SK-N-SH (cell line): ENCODE results near the gene KCTD19. TPM values are rescaled to one million over a fixed set of nuclear protein-coding genes. Genes with fewer than 3 reads are reported as not detected.

ENCODE experiments used
- CTCF ChIA-PET: fragments of 300-600, 350-600 bp; formaldehyde crosslinking; extraction: SDS; loops from one replicate; lab custom pipeline; 2021; lab: Yijun Ruan, JAX
- POLR2A ChIA-PET: fragments of 350-600 bp; sonication (Branson Sonifier 250); formaldehyde crosslinking; extraction: SDS; loops from one replicate; lab custom pipeline; 2020; ENCODE audit warnings: antibody characterized with exemption, inconsistent platforms; lab: Yijun Ruan, JAX
- DNase-seq: peaks from one replicate; pipeline ENCODE4 v3.0.0; 2012
- H2AFZ ChIP-seq: fragments of 200-600 bp; sonication (generic); 2 replicates; pipeline ENCODE4 v1.8.1; 2016; ENCODE audit warnings: antibody characterized with exemption, mild to moderate bottlenecking, low read depth
- H3F3A ChIP-seq: fragments of 200-600 bp; sonication (generic); replicated peaks from 2 replicates; pipeline ENCODE3; 2016; ENCODE audit warnings: antibody characterized with exemption, mild to moderate bottlenecking; ENCODE audit not compliant: insufficient read depth
- H3K27ac ChIP-seq, 2 experiments: fragments of 200-500 bp in 1 of 2; fragments of 200-600 bp in 1 of 2; sonication (Bioruptor generic) in 1 of 2; sonication (generic), shearing (Covaris generic) in 1 of 2; 2 replicates each; pipeline versions ENCODE4 v1.5.1 to v1.6.1; 2014 to 2016; ENCODE audit warnings: low read depth in 2 of 2, inconsistent platforms in 1 of 2, low read length in 1 of 2, mild to moderate bottlenecking in 1 of 2, mixed read lengths in 1 of 2
- H3K27me3 ChIP-seq: fragments of 200-600 bp; sonication (generic), shearing (Covaris generic); 2 replicates; pipeline ENCODE4 v1.6.1; 2016; ENCODE audit warnings: mixed run types; ENCODE audit not compliant: insufficient read depth
- H3K36me3 ChIP-seq, 2 experiments: fragments of 200-500 bp in 1 of 2; fragments of 200-600 bp in 1 of 2; sonication (Bioruptor generic) in 1 of 2; sonication (generic) in 1 of 2; replicated peaks in 1 of 2; 2 replicates each; pipeline versions ENCODE3 to v1.5.1; 2014 to 2016; ENCODE audit warnings: low read length in 1 of 2, mild to moderate bottlenecking in 1 of 2; ENCODE audit not compliant: insufficient read depth in 2 of 2, control insufficient read depth in 1 of 2
- H3K4me1 ChIP-seq, 2 experiments: fragments of 200-500 bp in 1 of 2; fragments of 200-600 bp in 1 of 2; sonication (Bioruptor generic) in 1 of 2; sonication (generic), shearing (Covaris generic) in 1 of 2; 2 replicates each; pipeline versions ENCODE4 v1.5.1 to v1.6.1; 2014 to 2016; ENCODE audit warnings: low read depth in 1 of 2, low read length in 1 of 2, mixed run types in 1 of 2; ENCODE audit not compliant: insufficient read depth in 2 of 2, control insufficient read depth in 1 of 2
- H3K4me2 ChIP-seq: fragments of 200-600 bp; sonication (generic), shearing (Covaris generic); 2 replicates; pipeline ENCODE4 v1.6.1; 2017; ENCODE audit warnings: mixed run types
- H3K4me3 ChIP-seq, 2 experiments: fragments of 200-500 bp in 1 of 2; fragments of 200-600 bp in 1 of 2; sonication (Bioruptor generic) in 1 of 2; sonication (generic), shearing (Covaris generic) in 1 of 2; 2 replicates each; pipeline versions ENCODE4 v1.5.1 to v1.8.1; 2014 to 2016; ENCODE audit warnings: low read depth in 2 of 2, inconsistent platforms in 1 of 2, low read length in 1 of 2, mild to moderate bottlenecking in 1 of 2, mixed read lengths in 1 of 2, moderate library complexity in 1 of 2
- H3K79me2 ChIP-seq: fragments of 200-600 bp; sonication (generic); 2 replicates; pipeline ENCODE4 v1.8.1; 2017; ENCODE audit warnings: mild to moderate bottlenecking; ENCODE audit not compliant: insufficient read depth
- H3K9ac ChIP-seq: fragments of 200-600 bp; sonication (generic); 2 replicates; pipeline ENCODE4 v1.6.1; 2017; ENCODE audit warnings: mixed run types
- H3K9me2 ChIP-seq: fragments of 200-600 bp; sonication (generic); 2 replicates; pipeline ENCODE4 v1.6.1; 2017; ENCODE audit warnings: mixed run types
- H3K9me3 ChIP-seq: fragments of 200-600 bp; sonication (generic); 2 replicates; pipeline ENCODE4 v1.6.1; 2017; ENCODE audit warnings: mixed run types, mild to moderate bottlenecking, moderate library complexity
- H4K20me1 ChIP-seq: fragments of 200-600 bp; sonication (generic); 2 replicates; pipeline ENCODE4 v1.6.1; 2017; ENCODE audit warnings: mild to moderate bottlenecking, mixed run types; ENCODE audit not compliant: insufficient read depth
- CHD2 ChIP-seq: fragments of 150-350 bp; IDR thresholded peaks from 2 replicates; pipeline ENCODE4 v1.6.1; 2018; ENCODE audit warnings: low read length; ENCODE audit not compliant: partially characterized antibody
- EZH2phosphoT487 ChIP-seq: fragments of 200-600 bp; sonication (generic); IDR thresholded peaks from 2 replicates; pipeline ENCODE4 v1.6.1; 2017; ENCODE audit warnings: low read depth, mixed run types, mild to moderate bottlenecking, antibody characterized with exemption, moderate library complexity, borderline replicate concordance
- FOSL2 ChIP-seq: IDR thresholded peaks from 2 replicates; pipeline ENCODE4 v1.4.0; 2012; ENCODE audit warnings: low read depth, mild to moderate bottlenecking, moderate library complexity, borderline replicate concordance
- FOXJ3 ChIP-seq: sonication (generic); formaldehyde crosslinking; IDR thresholded peaks from 2 replicates; pipeline ENCODE4 v1.5.1; 2020; ENCODE audit warnings: mild to moderate bottlenecking, missing genetic modification reagents
- FOXM1 ChIP-seq: IDR thresholded peaks from 2 replicates; pipeline ENCODE4 v1.4.0; 2012; ENCODE audit warnings: low read depth, mild to moderate bottlenecking
- GABPA ChIP-seq: IDR thresholded peaks from 2 replicates; pipeline ENCODE4 v1.4.0; 2012; ENCODE audit warnings: low read depth, mild to moderate bottlenecking
- MEF2A ChIP-seq: IDR thresholded peaks from 2 replicates; pipeline ENCODE4 v1.4.0; 2012; ENCODE audit warnings: low read depth, borderline replicate concordance
- NRF1 ChIP-seq: IDR thresholded peaks from 2 replicates; pipeline ENCODE4 v1.6.1; 2012; ENCODE audit warnings: low read depth, mild to moderate bottlenecking, low read length
- POLR2AphosphoS5 ChIP-seq: IDR thresholded peaks from 2 replicates; pipeline ENCODE4 v1.6.1; 2012; ENCODE audit warnings: low read depth, low read length
- RAD21 ChIP-seq: IDR thresholded peaks from 2 replicates; pipeline ENCODE4 v1.6.1; 2012; ENCODE audit warnings: mild to moderate bottlenecking, low read length
- RCOR1 ChIP-seq: fragments of 150-350 bp; IDR thresholded peaks from 2 replicates; pipeline ENCODE4 v1.6.1; 2017; ENCODE audit warnings: antibody characterized with exemption, low read length
- RXRA ChIP-seq: IDR thresholded peaks from 2 replicates; pipeline ENCODE4 v1.4.0; 2012; ENCODE audit warnings: low read depth, mild to moderate bottlenecking, borderline replicate concordance
- TCF12 ChIP-seq: IDR thresholded peaks from 2 replicates; pipeline ENCODE4 v1.4.0; 2012
- TEAD4 ChIP-seq: IDR thresholded peaks from 2 replicates; pipeline ENCODE4 v1.4.0; 2012; ENCODE audit warnings: mild to moderate bottlenecking, borderline replicate concordance; ENCODE audit not compliant: insufficient read depth
- USF1 ChIP-seq: IDR thresholded peaks from 2 replicates; pipeline ENCODE4 v1.4.0; 2012; ENCODE audit warnings: low read depth, borderline replicate concordance
- YY1 ChIP-seq: IDR thresholded peaks from 2 replicates; pipeline ENCODE4 v1.4.0; 2012; ENCODE audit warnings: low read depth, mild to moderate bottlenecking
- ZBTB33 ChIP-seq: IDR thresholded peaks from 2 replicates; pipeline ENCODE4 v1.4.0; 2012; ENCODE audit warnings: low read depth, borderline replicate concordance
- WGBS: methylation state at CpG from one replicate; pipeline ENCODE4 v1.1.6; 2017; ENCODE audit warnings: low lambda C conversion rate; 5-methylcytosine and 5-hydroxymethylcytosine counted together
- polyA plus RNA-seq, 3 experiments: library from polyadenylated mRNA; depleted of rRNA; stranded (reverse); fragments of >200 nt; gene quantifications; 2 replicates each; pipeline ENCODE4 v1.2.3, GENCODE V29; 2012
- TF ChIP-seq, protein P1 (sequence below): IDR thresholded peaks from 2 replicates; pipeline ENCODE4; 2012
- TF ChIP-seq, protein P2 (sequence below): fragments of 200-600 bp; sonication (generic); IDR thresholded peaks from 2 replicates; pipeline ENCODE4 v1.6.1; 2017; ENCODE audit warnings: antibody characterized with exemption, mild to moderate bottlenecking, moderate library complexity
- TF ChIP-seq, protein P3 (sequence below): fragments of 150-350 bp; IDR thresholded peaks from 2 replicates; pipeline ENCODE4 v1.6.1; 2016; ENCODE audit warnings: mild to moderate bottlenecking, low read depth, low read length

KCTD19 gene
- polyA plus RNA-seq, 1 of the 3 experiments (the other 2 are of a cell fraction), result 1.8 TPM

DNA sequence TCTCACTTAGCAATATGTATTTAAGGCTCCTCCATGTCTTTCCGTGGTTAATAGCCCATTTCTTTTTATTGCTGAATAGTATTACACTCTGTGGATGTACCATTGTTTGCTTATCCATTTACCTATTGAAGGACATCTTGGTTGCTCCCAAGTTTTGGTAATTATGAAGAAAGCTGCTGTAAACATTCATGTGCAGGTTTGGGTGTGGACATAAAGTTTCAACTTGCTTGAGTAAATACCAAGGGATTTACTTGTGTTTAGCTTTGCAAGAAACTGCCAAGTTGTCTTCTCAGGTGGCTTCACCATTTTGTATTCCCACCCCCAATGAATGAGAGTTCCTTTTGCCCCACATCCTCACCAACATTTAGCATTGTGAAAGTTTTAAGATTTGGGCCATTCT is 9.6 kb upstream of the KCTD19 start:
- H3K27ac ChIP-seq, result no peak overlapping the region
- H4K20me1 ChIP-seq, result no peaks in the 10 kb centered on the region
- H3K9ac ChIP-seq, result no peak overlapping the region
- ChIA-PET POLR2A (no interaction called here), CTCF (no interaction called here)
- H3F3A ChIP-seq, result peaks cover 7% of the 10 kb centered on the region
- no peak overlapping the region for H3K4me3 ChIP-seq
- no peak for TF ChIP-seq ZBTB33
- H3K9me2 ChIP-seq, result no peaks in the 10 kb centered on the region
- H3K4me2 ChIP-seq, result no peak overlapping the region
- no peaks in the 10 kb centered on the region for H3K9me3 ChIP-seq
- no peak overlapping the region for H2AFZ ChIP-seq
- no peaks in the 10 kb centered on the region for H3K79me2 ChIP-seq
- no peaks in the 10 kb centered on the region for H3K4me1 ChIP-seq
- DNase-seq, result no peak
- no peaks in the 10 kb centered on the region for H3K27me3 ChIP-seq
- no peaks in the 10 kb centered on the region for H3K36me3 ChIP-seq
- 30% methylated on average over 1 of the region's 1 CpG for WGBS

DNA sequence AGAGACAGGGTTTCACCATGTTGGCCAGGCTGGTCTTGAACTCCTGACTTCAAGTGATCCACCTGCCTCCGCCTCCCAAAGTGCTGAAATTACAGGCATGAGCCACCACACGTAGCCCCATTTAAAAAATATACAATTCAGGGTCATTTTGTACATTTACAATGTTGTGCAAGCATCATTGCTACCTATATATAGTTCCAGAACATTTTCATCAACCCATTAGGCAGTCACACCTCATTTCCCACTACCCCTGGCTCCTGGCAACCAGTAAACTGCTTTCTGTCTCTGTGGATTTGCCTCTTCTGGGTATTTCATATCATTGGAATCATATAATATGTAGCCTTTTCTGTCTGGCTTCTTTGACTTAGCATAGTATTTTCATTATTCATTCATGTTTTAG is 6.8 kb upstream of the KCTD19 start:
- Histone ChIP-seq H3K79me2 (no peaks in the 10 kb centered on the region), H3K27ac (no peak overlapping the region), H3K36me3 (no peaks in the 10 kb centered on the region), H3K4me3 (no peak overlapping the region), H3K4me2 (no peak overlapping the region), H3F3A (peaks cover 13% of the 10 kb centered on the region), H3K4me1 (no peaks in the 10 kb centered on the region), H3K9ac (no peak overlapping the region), H3K27me3 (no peaks in the 10 kb centered on the region), H4K20me1 (no peaks in the 10 kb centered on the region), H2AFZ (no peak overlapping the region), H3K9me3 (no peaks in the 10 kb centered on the region), H3K9me2 (no peaks in the 10 kb centered on the region)
- 71% methylated on average over 2 of the region's 2 CpGs for WGBS
- CTCF ChIA-PET, result no interaction called here
- DNase-seq, result no peak
- TF ChIP-seq MEF2A, result no peak
- TF ChIP-seq USF1, result no peak
- TF ChIP-seq RXRA, result no peak
- no peak for TF ChIP-seq ZBTB33
- TF ChIP-seq RAD21, result no peak
- TF ChIP-seq EZH2phosphoT487, result no peak
- no peak for TF ChIP-seq POLR2AphosphoS5
- TF ChIP-seq TCF12, result no peak
- no peak for TF ChIP-seq GABPA
- TF ChIP-seq, protein P1, sequence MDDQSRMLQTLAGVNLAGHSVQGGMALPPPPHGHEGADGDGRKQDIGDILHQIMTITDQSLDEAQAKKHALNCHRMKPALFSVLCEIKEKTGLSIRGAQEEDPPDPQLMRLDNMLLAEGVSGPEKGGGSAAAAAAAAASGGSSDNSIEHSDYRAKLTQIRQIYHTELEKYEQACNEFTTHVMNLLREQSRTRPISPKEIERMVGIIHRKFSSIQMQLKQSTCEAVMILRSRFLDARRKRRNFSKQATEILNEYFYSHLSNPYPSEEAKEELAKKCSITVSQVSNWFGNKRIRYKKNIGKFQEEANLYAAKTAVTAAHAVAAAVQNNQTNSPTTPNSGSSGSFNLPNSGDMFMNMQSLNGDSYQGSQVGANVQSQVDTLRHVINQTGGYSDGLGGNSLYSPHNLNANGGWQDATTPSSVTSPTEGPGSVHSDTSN, result no peak
- TF ChIP-seq NRF1, result no peak
- TF ChIP-seq, protein P2, sequence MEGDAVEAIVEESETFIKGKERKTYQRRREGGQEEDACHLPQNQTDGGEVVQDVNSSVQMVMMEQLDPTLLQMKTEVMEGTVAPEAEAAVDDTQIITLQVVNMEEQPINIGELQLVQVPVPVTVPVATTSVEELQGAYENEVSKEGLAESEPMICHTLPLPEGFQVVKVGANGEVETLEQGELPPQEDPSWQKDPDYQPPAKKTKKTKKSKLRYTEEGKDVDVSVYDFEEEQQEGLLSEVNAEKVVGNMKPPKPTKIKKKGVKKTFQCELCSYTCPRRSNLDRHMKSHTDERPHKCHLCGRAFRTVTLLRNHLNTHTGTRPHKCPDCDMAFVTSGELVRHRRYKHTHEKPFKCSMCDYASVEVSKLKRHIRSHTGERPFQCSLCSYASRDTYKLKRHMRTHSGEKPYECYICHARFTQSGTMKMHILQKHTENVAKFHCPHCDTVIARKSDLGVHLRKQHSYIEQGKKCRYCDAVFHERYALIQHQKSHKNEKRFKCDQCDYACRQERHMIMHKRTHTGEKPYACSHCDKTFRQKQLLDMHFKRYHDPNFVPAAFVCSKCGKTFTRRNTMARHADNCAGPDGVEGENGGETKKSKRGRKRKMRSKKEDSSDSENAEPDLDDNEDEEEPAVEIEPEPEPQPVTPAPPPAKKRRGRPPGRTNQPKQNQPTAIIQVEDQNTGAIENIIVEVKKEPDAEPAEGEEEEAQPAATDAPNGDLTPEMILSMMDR, result no peak
- no peak for TF ChIP-seq YY1
- TF ChIP-seq, protein P3, sequence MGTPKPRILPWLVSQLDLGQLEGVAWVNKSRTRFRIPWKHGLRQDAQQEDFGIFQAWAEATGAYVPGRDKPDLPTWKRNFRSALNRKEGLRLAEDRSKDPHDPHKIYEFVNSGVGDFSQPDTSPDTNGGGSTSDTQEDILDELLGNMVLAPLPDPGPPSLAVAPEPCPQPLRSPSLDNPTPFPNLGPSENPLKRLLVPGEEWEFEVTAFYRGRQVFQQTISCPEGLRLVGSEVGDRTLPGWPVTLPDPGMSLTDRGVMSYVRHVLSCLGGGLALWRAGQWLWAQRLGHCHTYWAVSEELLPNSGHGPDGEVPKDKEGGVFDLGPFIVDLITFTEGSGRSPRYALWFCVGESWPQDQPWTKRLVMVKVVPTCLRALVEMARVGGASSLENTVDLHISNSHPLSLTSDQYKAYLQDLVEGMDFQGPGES, result no peak
- no peak for TF ChIP-seq RCOR1
- no peak for TF ChIP-seq TEAD4
- no peak for TF ChIP-seq CHD2
- no peak for TF ChIP-seq FOSL2
- no peak for TF ChIP-seq FOXM1
- no peak for TF ChIP-seq FOXJ3
- POLR2A ChIA-PET, result no interaction called here
